NCI-H1417 (cell line): ENCODE measurements around the gene CALD1.

Experiments used
- DNase-seq, 3 experiments: peaks; one replicate each; lab custom pipeline; 2025; lab: John Stamatoyannopoulos, UW

CALD1 gene

GRCh38 chr7:134927076-134927475 is 147.6 kb downstream of the CALD1 start:
- no peak for DNase-seq

- no peak for DNase-seq
These were observed 148.3 kb downstream of the CALD1 start for GRCh38 chr7:134927723-134928122.

GRCh38 chr7:134928554-134928953 is 149.1 kb downstream of the CALD1 start:
- no peak for DNase-seq

- no peak for DNase-seq
These were observed 152.1 kb downstream of the CALD1 start for GRCh38 chr7:134931487-134931886.

- DNase-seq = no peak
These were observed 153.4 kb downstream of the CALD1 start for GRCh38 chr7:134932707-134933370.

GRCh38 chr7:134933460-134934068 is 154.1 kb downstream of the CALD1 start:
- DNase-seq = no peak

- no peak for DNase-seq
These were observed 156.3 kb downstream of the CALD1 start for GRCh38 chr7:134935701-134936100.

- no peak for DNase-seq
These were observed 157.6 kb downstream of the CALD1 start for GRCh38 chr7:134936893-134937510.

GRCh38 chr7:134938141-134938540 is 158.7 kb downstream of the CALD1 start:
- DNase-seq = peak in 1 of 3 experiments; percentile 55

GRCh38 chr7:134939136-134939535 is 159.7 kb downstream of the CALD1 start:
- no peak for DNase-seq

- DNase-seq = no peak
These were observed 161.3 kb downstream of the CALD1 start for GRCh38 chr7:134940729-134941128.

GRCh38 chr7:134941185-134941900 is 161.9 kb downstream of the CALD1 start:
- DNase-seq = peak in 1 of 3 experiments; percentile 8

GRCh38 chr7:134941952-134942351 is 162.5 kb downstream of the CALD1 start:
- DNase-seq = no peak

GRCh38 chr7:134942690-134943466 is 163.4 kb downstream of the CALD1 start:
- DNase-seq = no peak

- peak; percentile 23 to 74 (median 49) for DNase-seq
These were observed 164.5 kb downstream of the CALD1 start for GRCh38 chr7:134943785-134944400.

- peak in 1 of 3 experiments; percentile 47 for DNase-seq
These were observed 166.3 kb downstream of the CALD1 start for GRCh38 chr7:134945691-134946090.

- no peak for DNase-seq
These were observed 166.8 kb downstream of the CALD1 start for GRCh38 chr7:134946260-134946659.

GRCh38 chr7:134947329-134947728 is 167.9 kb downstream of the CALD1 start:
- DNase-seq = no peak

GRCh38 chr7:134947831-134948230 is 168.4 kb downstream of the CALD1 start:
- no peak for DNase-seq

- DNase-seq = no peak
These were observed 168.8 kb downstream of the CALD1 start for GRCh38 chr7:134948246-134948645.

GRCh38 chr7:134948736-134949135 is 169.3 kb downstream of the CALD1 start:
- DNase-seq = no peak
